CD8-positive, alpha-beta memory T cell (primary cell): ENCODE results near the gene HRH1. TPM values are rescaled to one million over a fixed set of nuclear protein-coding genes. Genes with fewer than 3 reads are reported as not detected.

Experiments
- CTCF ChIA-PET: fragments of 350-600 bp; sonication (Branson Sonifier 250); formaldehyde crosslinking; loops from one replicate; lab custom pipeline; 2021; ENCODE audit warnings: antibody characterized with exemption; lab: Charles Lee
- POLR2A ChIA-PET: fragments of 350-600 bp; sonication (Branson Sonifier 250); formaldehyde crosslinking; loops from one replicate; lab custom pipeline; 2021; ENCODE audit warnings: antibody characterized with exemption; lab: Charles Lee
- DNase-seq, 5 donors: peaks; one replicate each; pipeline versions ENCODE4 v3.0.0 to v3.0.0-alpha.2; 2020 to 2022; ENCODE audit warnings: mixed read lengths in 1 of 5
- H3K27ac ChIP-seq: one replicate; pipeline ENCODE4 v1.7.0; 2013; ENCODE audit warnings: low read depth, mild to moderate bottlenecking, low read length, moderate library complexity
- H3K27me3 ChIP-seq: 2 replicates; pipeline ENCODE4 v1.7.0; 2013; ENCODE audit warnings: low read length, mild to moderate bottlenecking; ENCODE audit not compliant: insufficient read depth, poor library complexity, severe bottlenecking
- H3K36me3 ChIP-seq: 2 replicates; pipeline ENCODE4 v1.7.0; 2013; ENCODE audit warnings: mild to moderate bottlenecking, low read length, moderate library complexity; ENCODE audit not compliant: insufficient read depth
- H3K4me1 ChIP-seq: 2 replicates; pipeline ENCODE4 v1.7.0; 2013; ENCODE audit warnings: mild to moderate bottlenecking, low read length, moderate library complexity; ENCODE audit not compliant: insufficient read depth
- H3K4me3 ChIP-seq: 2 replicates; pipeline ENCODE4 v1.7.0; 2013; ENCODE audit warnings: mild to moderate bottlenecking, low read length
- H3K9me3 ChIP-seq: 2 replicates; pipeline ENCODE4 v1.7.0; 2013; ENCODE audit warnings: mild to moderate bottlenecking, low read length
- H3K27ac Mint-ChIP-seq, 8 donors: one replicate each; pipeline ENCODE4 v1.8.0; 2020 to 2021; ENCODE audit warnings: mixed read lengths in 8 of 8, mild to moderate bottlenecking in 6 of 8, inconsistent platforms in 3 of 8, moderate library complexity in 3 of 8
- H3K27me3 Mint-ChIP-seq, 2 donors: one replicate each; pipeline ENCODE4 v1.8.0; 2020 to 2021; ENCODE audit warnings: mixed read lengths in 2 of 2, mild to moderate bottlenecking in 1 of 2, moderate library complexity in 1 of 2
- H3K36me3 Mint-ChIP-seq, 3 donors: one replicate each; pipeline ENCODE4 v1.8.0; 2020 to 2021; ENCODE audit warnings: mixed read lengths in 3 of 3, inconsistent platforms in 1 of 3, mild to moderate bottlenecking in 1 of 3
- H3K4me1 Mint-ChIP-seq, 3 donors: one replicate each; pipeline ENCODE4 v1.8.0; 2020 to 2021; ENCODE audit warnings: mixed read lengths in 3 of 3, inconsistent platforms in 1 of 3, mild to moderate bottlenecking in 1 of 3
- H3K4me3 Mint-ChIP-seq, 7 donors: one replicate each; pipeline ENCODE4 v1.8.0; 2020 to 2021; ENCODE audit warnings: mixed read lengths in 7 of 7, mild to moderate bottlenecking in 6 of 7, moderate library complexity in 4 of 7, inconsistent platforms in 2 of 7
- H3K9me3 Mint-ChIP-seq, 5 donors: one replicate each; pipeline ENCODE4 v1.8.0; 2020 to 2022; ENCODE audit warnings: mixed read lengths in 5 of 5, mild to moderate bottlenecking in 3 of 5, moderate library complexity in 2 of 5, inconsistent platforms in 1 of 5
- polyA plus RNA-seq: library from polyadenylated mRNA; unstranded; fragments of 300-500 nt; fragmentation: Illumina TruSeq; gene quantifications from one replicate; pipeline ENCODE4 v1.2.3, GENCODE V29; 2021
- total RNA-seq, 2 experiments: library from RNA; stranded (reverse); gene quantifications; one replicate each; pipeline ENCODE4 v1.2.3, GENCODE V29; 2021

The HRH1 gene
- total and polyA plus RNA-seq, 3 experiments from 2014 or later, result 0.42 to 0.53 TPM; not detected in 1

- Mint-ChIP-seq H3K9me3 (no peaks in the 10 kb centered on the region), H3K4me1 (peaks cover 15 to 25% (median 18%) of the 10 kb centered on the region in 3 donors), H3K27me3 (no peaks in the 10 kb centered on the region), H3K27ac (peak overlapping the region in 1 of 8 donors; percentile 6), H3K36me3 (peaks cover 14 to 47% (median 18%) of the 10 kb centered on the region in 3 donors), H3K4me3 (no peak overlapping the region)
- ChIA-PET CTCF (interaction anchor here (1.1 to 1.8 kb wide), 2 partner anchors 25 to 37 kb away, joined by 3 to 5 read pairs; partner anchors contain the start of gene ATG7), POLR2A (no interaction called here)
- no peaks in the 10 kb centered on the region for H3K9me3 ChIP-seq
- no peaks in the 10 kb centered on the region for H3K27me3 ChIP-seq
- peaks cover 15% of the 10 kb centered on the region for H3K36me3 ChIP-seq
- no peak overlapping the region for H3K4me3 ChIP-seq
- DNase-seq, result no peak
- H3K27ac ChIP-seq, result no peak overlapping the region
- H3K4me1 ChIP-seq, result peaks cover 5% of the 10 kb centered on the region
Observed at GRCh38 chr3:11297126-11297525, 142.8 kb downstream of the HRH1 start.

DNA sequence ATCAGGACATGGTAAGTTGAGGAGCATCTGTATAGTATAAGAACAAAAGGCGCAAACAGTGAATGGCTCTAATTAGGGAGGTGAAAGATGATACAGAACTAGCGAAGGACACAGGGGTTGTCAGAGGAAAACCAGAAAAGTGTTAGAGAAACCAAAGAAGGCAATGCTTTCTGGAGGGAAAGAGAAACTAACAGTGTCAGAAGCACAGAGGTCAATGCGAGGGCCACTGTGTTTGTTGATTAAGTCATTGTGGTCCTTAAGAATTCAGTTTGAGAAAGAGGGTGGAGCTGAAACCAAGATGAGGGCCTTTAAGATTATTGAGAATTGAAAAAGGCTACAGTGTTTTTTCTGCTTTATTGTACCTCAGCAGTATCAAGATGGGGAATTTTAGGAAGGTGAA lies 146.7 kb downstream of the HRH1 start:
- Mint-ChIP-seq H3K9me3 (no peaks in the 10 kb centered on the region), H3K4me1 (peaks cover 21 to 28% (median 27%) of the 10 kb centered on the region in 3 donors), H3K36me3 (peaks cover 21 to 71% (median 31%) of the 10 kb centered on the region in 3 donors), H3K27ac (peak overlapping the region; percentile 18 to 89 (median 76)), H3K4me3 (peak overlapping the region in 6 of 7 donors; percentile 9 to 38 (median 30)), H3K27me3 (no peaks in the 10 kb centered on the region)
- Histone ChIP-seq H3K9me3 (no peaks in the 10 kb centered on the region), H3K36me3 (peaks cover 24% of the 10 kb centered on the region), H3K27ac (no peak overlapping the region), H3K4me1 (no peaks in the 10 kb centered on the region), H3K4me3 (no peak overlapping the region), H3K27me3 (no peaks in the 10 kb centered on the region)
- DNase-seq, result no peak
- ChIA-PET CTCF (no interaction called here), POLR2A (no interaction called here)

DNA sequence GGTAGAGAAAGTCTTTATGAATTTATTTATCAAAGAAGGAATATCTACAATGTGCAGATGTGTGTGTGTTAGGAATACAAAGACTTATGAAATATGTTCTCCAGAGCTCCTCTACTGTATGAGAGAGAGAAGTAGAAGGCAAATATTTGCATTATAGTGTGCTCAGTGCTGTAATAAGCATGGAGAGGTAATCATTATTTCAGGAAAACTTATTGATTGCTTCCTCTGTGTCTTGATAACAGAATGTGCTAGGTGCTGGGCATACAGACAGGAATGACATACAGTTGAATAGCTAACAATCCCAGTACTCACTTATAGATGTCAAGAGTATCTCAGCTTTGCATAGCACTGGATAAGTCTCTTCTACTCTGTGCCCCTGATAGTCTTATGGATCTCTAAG lies 148.2 kb downstream of the HRH1 start:
- peaks cover 21 to 83% (median 31%) of the 10 kb centered on the region in 3 donors for H3K36me3 Mint-ChIP-seq
- POLR2A ChIA-PET, result no interaction called here
- no peak overlapping the region for H3K4me3 Mint-ChIP-seq
- H3K9me3 Mint-ChIP-seq, result no peaks in the 10 kb centered on the region
- CTCF ChIA-PET, result no interaction called here
- H3K27ac ChIP-seq, result no peak overlapping the region
- H3K4me3 ChIP-seq, result no peak overlapping the region
- peak overlapping the region in 1 of 8 donors; percentile 55 for H3K27ac Mint-ChIP-seq
- peaks cover 11% of the 10 kb centered on the region for H3K4me1 ChIP-seq
- no peaks in the 10 kb centered on the region for H3K9me3 ChIP-seq
- H3K4me1 Mint-ChIP-seq, result peaks cover 32 to 42% (median 40%) of the 10 kb centered on the region in 3 donors
- H3K27me3 Mint-ChIP-seq, result no peaks in the 10 kb centered on the region
- H3K27me3 ChIP-seq, result no peaks in the 10 kb centered on the region
- peaks cover 31% of the 10 kb centered on the region for H3K36me3 ChIP-seq
- DNase-seq, result no peak

DNA sequence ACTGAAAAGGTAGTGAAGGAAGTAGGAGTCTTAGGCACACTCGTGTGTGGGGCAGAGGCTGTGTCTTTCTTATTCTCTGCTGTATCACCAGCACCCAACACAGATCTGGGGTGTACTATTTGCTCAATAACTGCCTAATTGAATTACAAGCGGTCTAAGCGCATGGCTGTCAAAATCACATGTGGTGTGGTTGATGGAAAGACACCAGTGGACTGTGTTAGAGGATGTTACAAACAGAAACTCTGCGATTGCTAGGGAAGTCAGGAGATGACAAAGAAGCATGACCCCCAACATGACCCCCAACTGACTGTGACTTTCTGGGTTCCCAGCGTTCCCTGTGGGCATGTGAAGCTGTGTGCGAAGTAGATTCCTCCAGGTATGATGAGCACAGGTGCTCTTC lies 149.9 kb downstream of the HRH1 start:
- Mint-ChIP-seq H3K27me3 (no peaks in the 10 kb centered on the region), H3K4me1 (peaks cover 35 to 46% (median 44%) of the 10 kb centered on the region in 3 donors), H3K36me3 (peaks cover 15 to 83% (median 34%) of the 10 kb centered on the region in 3 donors), H3K27ac (no peak overlapping the region), H3K9me3 (no peaks in the 10 kb centered on the region), H3K4me3 (no peak overlapping the region)
- H3K4me1 ChIP-seq, result peaks cover 11% of the 10 kb centered on the region
- no peak overlapping the region for H3K4me3 ChIP-seq
- ChIA-PET POLR2A (no interaction called here), CTCF (no interaction called here)
- peaks cover 48% of the 10 kb centered on the region for H3K36me3 ChIP-seq
- no peak for DNase-seq
- H3K9me3 ChIP-seq, result no peaks in the 10 kb centered on the region
- no peaks in the 10 kb centered on the region for H3K27me3 ChIP-seq
- no peak overlapping the region for H3K27ac ChIP-seq

- no peaks in the 10 kb centered on the region for H3K9me3 ChIP-seq
- no peak overlapping the region for H3K4me3 Mint-ChIP-seq
- no peak for DNase-seq
- peaks cover 13 to 79% (median 34%) of the 10 kb centered on the region in 3 donors for H3K36me3 Mint-ChIP-seq
- H3K4me1 ChIP-seq, result peaks cover 11% of the 10 kb centered on the region
- H3K27ac Mint-ChIP-seq, result peak overlapping the region in 4 of 8 donors; percentile 7 to 44 (median 18)
- no peak overlapping the region for H3K27ac ChIP-seq
- H3K27me3 Mint-ChIP-seq, result no peaks in the 10 kb centered on the region
- ChIA-PET POLR2A (no interaction called here), CTCF (interaction anchor here (1.3 kb wide), 1 partner anchor 67 kb away, joined by 3 read pairs; no protein-coding TSS in a partner anchor)
- peaks cover 38% of the 10 kb centered on the region for H3K36me3 ChIP-seq
- H3K27me3 ChIP-seq, result no peaks in the 10 kb centered on the region
- H3K4me1 Mint-ChIP-seq, result peaks cover 32 to 42% (median 41%) of the 10 kb centered on the region in 3 donors
- no peaks in the 10 kb centered on the region for H3K9me3 Mint-ChIP-seq
- H3K4me3 ChIP-seq, result no peak overlapping the region
Observed at GRCh38 chr3:11305509-11305908, 151.2 kb downstream of the HRH1 start.

GRCh38 chr3:11306817-11307589 lies 152.7 kb downstream of the HRH1 start:
- Mint-ChIP-seq H3K4me1 (peaks cover 27 to 32% (median 31%) of the 10 kb centered on the region in 3 donors), H3K4me3 (peak overlapping the region in 5 of 7 donors; percentile 37 to 75 (median 62)), H3K36me3 (peaks cover 13 to 78% (median 36%) of the 10 kb centered on the region in 3 donors), H3K27me3 (no peaks in the 10 kb centered on the region), H3K9me3 (no peaks in the 10 kb centered on the region), H3K27ac (peak overlapping the region; percentile 23 to 93 (median 90))
- DNase-seq, result peak in 3 of 5 donors; percentile 16 to 60 (median 24)
- H3K27me3 ChIP-seq, result no peaks in the 10 kb centered on the region
- no peak overlapping the region for H3K4me3 ChIP-seq
- H3K4me1 ChIP-seq, result peaks cover 11% of the 10 kb centered on the region
- CTCF ChIA-PET, result interaction anchor here (0.7 to 1.3 kb wide), 3 partner anchors 28 to 69 kb away, joined by 3 read pairs; no protein-coding TSS in a partner anchor
- POLR2A ChIA-PET, result interaction anchor here (1.2 kb wide), 1 partner anchor 34 kb away, joined by 4 read pairs; no protein-coding TSS in a partner anchor
- peak overlapping the region; percentile 10 for H3K27ac ChIP-seq
- H3K9me3 ChIP-seq, result no peaks in the 10 kb centered on the region
- peaks cover 36% of the 10 kb centered on the region for H3K36me3 ChIP-seq

DNA sequence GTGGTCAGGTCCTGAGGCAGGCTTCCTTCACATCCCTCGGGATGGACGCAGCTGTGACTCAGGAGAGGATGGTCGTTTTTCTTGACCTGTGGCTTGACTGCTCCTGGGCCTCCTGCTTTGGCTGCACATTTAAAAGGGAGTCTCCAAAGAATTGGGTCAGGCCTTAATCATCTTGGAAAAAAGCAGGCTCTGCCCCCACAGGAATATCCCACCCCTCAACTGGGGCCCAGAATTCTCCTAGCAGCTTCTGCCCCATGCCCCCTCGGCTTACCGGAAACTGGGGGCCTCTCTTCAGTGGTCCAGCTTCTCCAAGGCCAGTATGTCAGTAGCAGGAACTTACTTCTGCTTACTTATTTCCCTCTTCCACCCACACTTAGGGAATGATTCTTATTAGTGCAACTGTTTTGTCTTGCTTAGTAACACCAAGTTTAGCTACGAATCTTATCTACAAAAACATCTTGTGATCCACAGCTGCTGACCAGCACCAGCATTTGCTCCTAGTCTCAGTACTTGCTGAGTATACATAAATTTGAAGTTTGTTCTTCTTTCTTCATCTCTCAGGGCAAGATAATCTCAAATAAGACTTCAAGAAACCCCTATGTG lies 153.6 kb downstream of the HRH1 start:
- peaks cover 11% of the 10 kb centered on the region for H3K4me1 ChIP-seq
- H3K9me3 Mint-ChIP-seq, result no peaks in the 10 kb centered on the region
- H3K27ac Mint-ChIP-seq, result peak overlapping the region in 6 of 8 donors; percentile 23 to 93 (median 68)
- H3K36me3 Mint-ChIP-seq, result peaks cover 13 to 77% (median 34%) of the 10 kb centered on the region in 3 donors
- CTCF ChIA-PET, result no interaction called here
- H3K27me3 Mint-ChIP-seq, result no peaks in the 10 kb centered on the region
- no peaks in the 10 kb centered on the region for H3K27me3 ChIP-seq
- H3K4me3 Mint-ChIP-seq, result peak overlapping the region in 2 of 7 donors; percentile 27 to 74
- DNase-seq, result no peak
- H3K4me3 ChIP-seq, result no peak overlapping the region
- peaks cover 34% of the 10 kb centered on the region for H3K36me3 ChIP-seq
- H3K4me1 Mint-ChIP-seq, result peaks cover 27 to 32% (median 31%) of the 10 kb centered on the region in 3 donors
- H3K27ac ChIP-seq, result no peak overlapping the region
- POLR2A ChIA-PET, result no interaction called here
- no peaks in the 10 kb centered on the region for H3K9me3 ChIP-seq
